ENCODE measurements around the gene MANEA. TPM values are rescaled to one million over a fixed set of nuclear protein-coding genes. Genes with fewer than 3 reads are reported as not detected.

The MANEA gene
- total and polyA plus RNA-seq, 2 donors (not counting 3 experiments of a cell fraction or from before 2014, with no cell fraction given) = 5.2 to 18.5 TPM

DNA sequence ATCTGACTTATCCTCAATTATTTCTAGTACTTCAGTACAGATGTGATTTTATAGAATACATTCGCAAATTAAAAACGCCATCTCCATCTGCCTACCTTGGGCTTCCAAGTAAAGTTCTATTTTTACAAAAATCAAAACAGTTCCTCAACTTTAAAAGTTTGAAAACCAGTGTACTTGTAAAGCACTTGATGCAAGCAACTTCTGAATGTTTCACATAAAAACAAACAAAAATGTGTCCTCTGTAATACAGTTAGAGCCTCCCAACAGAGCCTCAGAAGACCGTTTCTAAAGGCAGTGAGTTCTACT, 384 bp upstream of the MANEA start:
- intact Hi-C loops (cut with micrococcal nuclease) = loop anchor here (1.0 to 2.0 kb wide), 3 partner anchors 24 to 946 kb away; no protein-coding TSS in a partner anchor
- CTCF ChIA-PET = no interaction called here
- Histone ChIP-seq H3K4me1 (ENCODE audit: control insufficient read depth, extremely low read depth, insufficient read depth, low read length) (peaks cover 36% of the 10 kb centered on the region), H3K79me2 (ENCODE audit: control insufficient read depth, insufficient read depth, low read length) (peaks cover 27% of the 10 kb centered on the region), H3K27ac (ENCODE audit: insufficient read depth, low read depth, low read length) (peak overlapping the region; percentile 86), H3K9ac (replicated peaks; ENCODE audit: extremely low read depth, insufficient read depth, low read length) (peak overlapping the region; percentile 89), H3K9me3 (replicated peaks; ENCODE audit: control insufficient read depth, insufficient read depth, low read length) (no peaks in the 10 kb centered on the region), H2AFZ (ENCODE audit: low read depth, low read length) (peak overlapping the region; percentile 96), H3K9me1 (replicated peaks; ENCODE audit: control insufficient read depth, extremely low read depth, insufficient read depth, low read length) (no peaks in the 10 kb centered on the region), H3K27me3 (ENCODE audit: control insufficient read depth in 2 of 2, insufficient read depth in 2 of 2, low read length in 2 of 2) (no peaks in the 10 kb centered on the region), H4K20me1 (replicated peaks; ENCODE audit: control insufficient read depth, extremely low read depth, insufficient read depth, low read length) (no peaks in the 10 kb centered on the region), H3K36me3 (ENCODE audit: control insufficient read depth in 2 of 2, extremely low read depth in 1 of 2, insufficient read depth in 2 of 2, low read length in 2 of 2) (no peaks in the 10 kb centered on the region), H3K4me2 (ENCODE audit: insufficient read depth, low read length) (peak overlapping the region; percentile 98), H3K4me3 (replicated peaks in 1 of 3; ENCODE audit: insufficient read depth in 1 of 3, low read depth in 1 of 3, low read length in 3 of 3) (peak overlapping the region; percentile 57 to 100 (median 98))
- DNase-seq (ENCODE audit: low read depth, low spot score) (no peak), FAIRE-seq (no peak)
- dilution Hi-C loops (cut with MboI; ENCODE audit: extremely low pct_ligation_motif_present, low sequenced_read_pairs) = no loop called here
- POLR2A ChIA-PET = no interaction called here
- TF ChIP-seq, protein P1, sequence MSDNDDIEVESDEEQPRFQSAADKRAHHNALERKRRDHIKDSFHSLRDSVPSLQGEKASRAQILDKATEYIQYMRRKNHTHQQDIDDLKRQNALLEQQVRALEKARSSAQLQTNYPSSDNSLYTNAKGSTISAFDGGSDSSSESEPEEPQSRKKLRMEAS (IDR thresholded peaks at IDR 0.05; ENCODE audit: insufficient read depth, insufficient read length) = no peak
- TF ChIP-seq FOS (IDR thresholded peaks at IDR 0.05; ENCODE audit: borderline replicate concordance, insufficient read depth, low read length) (no peak), POLR2A (IDR thresholded peaks at IDR 0.05; ENCODE audit: low read depth, low read length) (no peak), POLR2AphosphoS5 (IDR thresholded peaks at IDR 0.05; ENCODE audit: insufficient read depth, low read depth, low read length) (no peak), EZH2 (IDR thresholded peaks at IDR 0.05; ENCODE audit: borderline replicate concordance, low read depth, low read length, severe bottlenecking) (no peak), MYC (IDR thresholded peaks at IDR 0.05; ENCODE audit: low read depth, low read length) (no peak), JUN (IDR thresholded peaks at IDR 0.05; ENCODE audit: borderline replicate concordance, insufficient read depth, insufficient read length, low read depth) (no peak), GATA2 (IDR thresholded peaks at IDR 0.05; ENCODE audit: insufficient read depth, insufficient read length, low read depth, low read length) (no peak)
- TF ChIP-seq, protein P2, sequence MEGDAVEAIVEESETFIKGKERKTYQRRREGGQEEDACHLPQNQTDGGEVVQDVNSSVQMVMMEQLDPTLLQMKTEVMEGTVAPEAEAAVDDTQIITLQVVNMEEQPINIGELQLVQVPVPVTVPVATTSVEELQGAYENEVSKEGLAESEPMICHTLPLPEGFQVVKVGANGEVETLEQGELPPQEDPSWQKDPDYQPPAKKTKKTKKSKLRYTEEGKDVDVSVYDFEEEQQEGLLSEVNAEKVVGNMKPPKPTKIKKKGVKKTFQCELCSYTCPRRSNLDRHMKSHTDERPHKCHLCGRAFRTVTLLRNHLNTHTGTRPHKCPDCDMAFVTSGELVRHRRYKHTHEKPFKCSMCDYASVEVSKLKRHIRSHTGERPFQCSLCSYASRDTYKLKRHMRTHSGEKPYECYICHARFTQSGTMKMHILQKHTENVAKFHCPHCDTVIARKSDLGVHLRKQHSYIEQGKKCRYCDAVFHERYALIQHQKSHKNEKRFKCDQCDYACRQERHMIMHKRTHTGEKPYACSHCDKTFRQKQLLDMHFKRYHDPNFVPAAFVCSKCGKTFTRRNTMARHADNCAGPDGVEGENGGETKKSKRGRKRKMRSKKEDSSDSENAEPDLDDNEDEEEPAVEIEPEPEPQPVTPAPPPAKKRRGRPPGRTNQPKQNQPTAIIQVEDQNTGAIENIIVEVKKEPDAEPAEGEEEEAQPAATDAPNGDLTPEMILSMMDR (IDR thresholded peaks at IDR 0.05; ENCODE audit: extremely low read depth in 1 of 2, insufficient read depth in 1 of 2, low read depth in 1 of 2, low read length in 2 of 2) = no peak
- BruUV-seq (replicated peaks) = TSS peak; percentile 68

Measured in endothelial cell of umbilical vein (primary cell).